GM12874 (cell line): ENCODE measurements around the gene FOXA3.

Experiments
- TF ChIP-seq, protein P1 (sequence below): IDR thresholded peaks from 2 replicates; pipeline ENCODE4 v1.5.1; 2011; ENCODE audit warnings: low read depth, mild to moderate bottlenecking, control low read depth, low read length, moderate library complexity; ENCODE audit not compliant: insufficient read depth

The FOXA3 gene

GRCh38 chr19:45863840-45864628, at the start of gene FOXA3:
TSS of gene FOXA3 (plus strand) at chr19:45864326. CDS start at chr19:45864457, 131 bp downstream.
- TF ChIP-seq, protein P1, sequence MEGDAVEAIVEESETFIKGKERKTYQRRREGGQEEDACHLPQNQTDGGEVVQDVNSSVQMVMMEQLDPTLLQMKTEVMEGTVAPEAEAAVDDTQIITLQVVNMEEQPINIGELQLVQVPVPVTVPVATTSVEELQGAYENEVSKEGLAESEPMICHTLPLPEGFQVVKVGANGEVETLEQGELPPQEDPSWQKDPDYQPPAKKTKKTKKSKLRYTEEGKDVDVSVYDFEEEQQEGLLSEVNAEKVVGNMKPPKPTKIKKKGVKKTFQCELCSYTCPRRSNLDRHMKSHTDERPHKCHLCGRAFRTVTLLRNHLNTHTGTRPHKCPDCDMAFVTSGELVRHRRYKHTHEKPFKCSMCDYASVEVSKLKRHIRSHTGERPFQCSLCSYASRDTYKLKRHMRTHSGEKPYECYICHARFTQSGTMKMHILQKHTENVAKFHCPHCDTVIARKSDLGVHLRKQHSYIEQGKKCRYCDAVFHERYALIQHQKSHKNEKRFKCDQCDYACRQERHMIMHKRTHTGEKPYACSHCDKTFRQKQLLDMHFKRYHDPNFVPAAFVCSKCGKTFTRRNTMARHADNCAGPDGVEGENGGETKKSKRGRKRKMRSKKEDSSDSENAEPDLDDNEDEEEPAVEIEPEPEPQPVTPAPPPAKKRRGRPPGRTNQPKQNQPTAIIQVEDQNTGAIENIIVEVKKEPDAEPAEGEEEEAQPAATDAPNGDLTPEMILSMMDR: peak; percentile 83

DNA sequence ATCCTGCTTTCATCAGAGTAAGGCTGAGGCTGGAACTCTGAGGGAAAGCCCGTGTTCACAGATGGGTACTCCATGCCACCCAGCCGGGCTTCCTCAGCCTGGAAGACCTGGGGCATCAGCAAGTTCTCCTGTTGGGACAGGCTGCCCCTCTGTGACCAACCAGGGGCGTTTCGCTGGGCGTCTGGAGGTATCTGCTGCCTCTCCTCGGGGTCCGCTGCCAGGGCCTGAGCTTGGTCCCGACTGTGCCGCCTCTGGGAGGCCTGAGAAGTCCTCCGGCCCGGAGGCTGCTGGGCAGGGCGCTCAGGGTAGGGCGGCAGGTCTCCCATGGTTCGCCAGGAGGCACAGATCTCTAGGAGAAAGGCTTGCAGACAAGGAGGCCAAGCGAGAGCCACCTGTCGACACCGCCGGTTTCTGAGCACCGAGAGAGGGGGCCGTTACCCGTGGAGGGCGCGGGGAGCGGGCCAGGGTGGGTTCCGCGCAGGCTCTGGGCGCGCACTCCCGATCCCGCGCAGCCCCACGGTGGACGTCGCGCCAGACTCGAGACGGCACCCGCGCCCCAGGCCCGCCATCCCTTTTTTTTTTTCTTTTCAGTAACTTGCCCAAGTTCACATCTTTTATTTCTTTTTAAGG, 49.2 kb upstream of the FOXA3 start, which contains the start of gene RSPH6A:
Gene RSPH6A, minus strand, starts transcription at position 458 of the 630 bp plus-strand sequence. Its CDS starts 132 bp downstream, at position 326.
- TF ChIP-seq, protein P1: no peak

- TF ChIP-seq, protein P1: no peak
Observed at GRCh38 chr19:45815481-45816216, 48.5 kb upstream of the FOXA3 start.

DNA sequence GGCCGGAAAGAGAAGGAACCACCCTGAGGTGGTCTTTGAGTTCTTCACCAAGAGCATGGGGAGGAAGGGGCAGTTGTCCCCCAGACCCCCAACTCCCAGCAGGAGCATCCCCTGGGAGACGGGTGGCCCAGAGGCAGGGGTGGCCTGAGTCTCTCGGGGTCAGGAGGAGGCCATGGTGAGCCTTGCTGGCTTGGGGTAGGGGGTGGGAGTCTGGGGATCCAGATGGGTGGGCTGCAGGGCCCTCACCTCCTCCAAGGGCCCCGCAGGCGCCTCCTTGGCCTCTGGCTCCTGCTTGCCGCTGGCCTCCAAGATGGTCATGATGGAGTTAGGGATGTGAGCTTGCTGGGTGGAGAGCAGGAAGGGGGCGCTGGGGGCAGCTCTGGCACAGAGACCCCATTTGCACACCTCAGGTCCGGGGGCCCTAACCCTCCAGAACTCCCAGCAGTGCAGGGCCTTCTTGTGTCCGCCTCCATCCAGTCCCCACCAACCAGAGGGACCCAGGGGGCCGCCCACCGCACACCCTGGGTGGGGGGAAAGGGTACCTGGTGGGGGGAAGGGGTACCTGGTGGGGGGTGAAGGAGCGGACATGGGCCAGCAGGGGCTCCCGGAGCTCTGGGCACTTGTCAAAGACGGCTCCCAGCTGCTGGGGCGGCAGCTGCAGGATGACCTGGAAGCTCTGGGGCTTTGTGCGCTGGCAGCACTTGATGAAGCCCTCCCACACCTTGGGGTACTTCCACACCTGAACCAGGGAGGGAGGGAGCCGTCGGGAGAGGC, 47.7 kb upstream of the FOXA3 start:
- TF ChIP-seq, protein P1: no peak

GRCh38 chr19:45817010-45817724, 47.0 kb upstream of the FOXA3 start:
- TF ChIP-seq, protein P1: peak; percentile 97

- TF ChIP-seq, protein P1: no peak
Observed at GRCh38 chr19:45817725-45818301, 46.3 kb upstream of the FOXA3 start.
